ENCODE data around the gene TCF7L2. TPM values are rescaled to one million over a fixed set of nuclear protein-coding genes. Genes with fewer than 3 reads are reported as not detected.

TCF7L2 gene
- polyA plus RNA-seq, 1 experiment, result 11.3 TPM

GRCh38 chr10:112956631-112957350 lies 6.7 kb downstream of the TCF7L2 start:
- CTCF ChIA-PET, result no interaction called here
- POLR2A ChIA-PET, result interaction anchor here (0.6 kb wide), 1 partner anchor 513 kb away, joined by 4 read pairs; no protein-coding TSS in a partner anchor
- H3K4me3 ChIP-seq (ENCODE audit: low read depth, low read length), result no peak overlapping the region

GRCh38 chr10:112957640-112958092 lies 7.6 kb downstream of the TCF7L2 start:
- no peak for DNase-seq (ENCODE audit: low read depth)
- no peaks in the 10 kb centered on the region for H3K27me3 ChIP-seq (ENCODE audit: control insufficient read depth, insufficient read depth, low read length)
- CTCF ChIA-PET, result interaction anchor here (1.1 kb wide), 1 partner anchor 516 kb away, joined by 3 read pairs; no protein-coding TSS in a partner anchor
- H3K36me3 ChIP-seq (ENCODE audit: control insufficient read depth, insufficient read depth, low read length), result no peaks in the 10 kb centered on the region
- no peak overlapping the region for H3K4me3 ChIP-seq (ENCODE audit: low read depth, low read length)
- TF ChIP-seq, protein P1, sequence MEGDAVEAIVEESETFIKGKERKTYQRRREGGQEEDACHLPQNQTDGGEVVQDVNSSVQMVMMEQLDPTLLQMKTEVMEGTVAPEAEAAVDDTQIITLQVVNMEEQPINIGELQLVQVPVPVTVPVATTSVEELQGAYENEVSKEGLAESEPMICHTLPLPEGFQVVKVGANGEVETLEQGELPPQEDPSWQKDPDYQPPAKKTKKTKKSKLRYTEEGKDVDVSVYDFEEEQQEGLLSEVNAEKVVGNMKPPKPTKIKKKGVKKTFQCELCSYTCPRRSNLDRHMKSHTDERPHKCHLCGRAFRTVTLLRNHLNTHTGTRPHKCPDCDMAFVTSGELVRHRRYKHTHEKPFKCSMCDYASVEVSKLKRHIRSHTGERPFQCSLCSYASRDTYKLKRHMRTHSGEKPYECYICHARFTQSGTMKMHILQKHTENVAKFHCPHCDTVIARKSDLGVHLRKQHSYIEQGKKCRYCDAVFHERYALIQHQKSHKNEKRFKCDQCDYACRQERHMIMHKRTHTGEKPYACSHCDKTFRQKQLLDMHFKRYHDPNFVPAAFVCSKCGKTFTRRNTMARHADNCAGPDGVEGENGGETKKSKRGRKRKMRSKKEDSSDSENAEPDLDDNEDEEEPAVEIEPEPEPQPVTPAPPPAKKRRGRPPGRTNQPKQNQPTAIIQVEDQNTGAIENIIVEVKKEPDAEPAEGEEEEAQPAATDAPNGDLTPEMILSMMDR (IDR thresholded peaks at IDR 0.05; ENCODE audit: insufficient read depth, low read depth, low read length), result no peak
- POLR2A ChIA-PET, result no interaction called here

More at GRCh38 chr10:112956631-112957350, 6.7 kb downstream of the TCF7L2 start:
- DNase-seq (ENCODE audit: low read depth), result no peak
- no peaks in the 10 kb centered on the region; the same call in 1 of the 2 replicates for H3K36me3 ChIP-seq (ENCODE audit: control insufficient read depth, insufficient read depth, low read length)
- no peaks in the 10 kb centered on the region for H3K27me3 ChIP-seq (ENCODE audit: control insufficient read depth, insufficient read depth, low read length)
- TF ChIP-seq, protein P1 (IDR thresholded peaks at IDR 0.05; ENCODE audit: insufficient read depth, low read depth, low read length), result no peak

DNA sequence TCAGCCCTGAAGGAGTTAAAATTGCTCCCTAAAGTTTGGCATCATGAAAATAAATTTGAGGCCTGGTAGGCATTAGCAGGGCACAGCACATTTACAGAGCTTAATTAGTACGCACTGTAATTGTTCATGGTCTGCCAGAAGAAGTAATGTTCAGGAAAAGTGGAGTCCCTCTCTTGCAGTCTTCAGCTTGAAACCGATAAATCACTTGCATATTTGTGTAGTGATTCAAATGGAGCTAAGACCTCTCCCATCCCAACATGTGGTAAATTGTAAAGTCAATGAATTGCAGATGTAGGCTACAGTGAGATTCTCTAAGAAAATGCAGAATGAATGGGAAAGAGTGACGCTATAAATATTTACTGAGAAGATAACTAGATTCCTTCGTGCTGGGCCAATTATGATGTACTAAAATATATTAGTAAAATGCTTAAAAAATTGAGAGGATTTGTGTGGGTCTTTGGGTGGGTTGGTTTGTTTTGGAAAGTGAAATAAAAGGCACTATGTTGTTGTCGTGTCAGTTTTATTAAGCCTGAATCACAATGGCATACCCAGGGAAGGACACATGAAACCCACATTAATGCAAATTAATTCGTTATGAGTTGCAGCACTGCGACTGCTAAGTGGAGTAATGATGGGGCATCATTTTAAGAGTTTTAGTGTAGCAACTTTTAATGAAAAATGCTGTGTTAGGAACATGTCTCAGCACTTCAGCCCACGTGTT lies 8.4 kb downstream of the TCF7L2 start:
- POLR2A ChIA-PET, result no interaction called here
- H3K4me3 ChIP-seq (ENCODE audit: low read depth, low read length), result 0 out of 2 replicates have a peak overlapping the region, but pooled peaks have one; percentile 1
- TF ChIP-seq, protein P1 (IDR thresholded peaks at IDR 0.05; ENCODE audit: insufficient read depth, low read depth, low read length), result no peak
- DNase-seq (ENCODE audit: low read depth), result peak; percentile 98
- CTCF ChIA-PET, result interaction anchor here (0.6 to 1.1 kb wide), 4 partner anchors 21 to 515 kb away, joined by 3 to 4 read pairs (median 3); no protein-coding TSS in a partner anchor
- no peaks in the 10 kb centered on the region for H3K36me3 ChIP-seq (ENCODE audit: control insufficient read depth, insufficient read depth, low read length)
- H3K27me3 ChIP-seq (ENCODE audit: control insufficient read depth, insufficient read depth, low read length), result no peaks in the 10 kb centered on the region

DNA sequence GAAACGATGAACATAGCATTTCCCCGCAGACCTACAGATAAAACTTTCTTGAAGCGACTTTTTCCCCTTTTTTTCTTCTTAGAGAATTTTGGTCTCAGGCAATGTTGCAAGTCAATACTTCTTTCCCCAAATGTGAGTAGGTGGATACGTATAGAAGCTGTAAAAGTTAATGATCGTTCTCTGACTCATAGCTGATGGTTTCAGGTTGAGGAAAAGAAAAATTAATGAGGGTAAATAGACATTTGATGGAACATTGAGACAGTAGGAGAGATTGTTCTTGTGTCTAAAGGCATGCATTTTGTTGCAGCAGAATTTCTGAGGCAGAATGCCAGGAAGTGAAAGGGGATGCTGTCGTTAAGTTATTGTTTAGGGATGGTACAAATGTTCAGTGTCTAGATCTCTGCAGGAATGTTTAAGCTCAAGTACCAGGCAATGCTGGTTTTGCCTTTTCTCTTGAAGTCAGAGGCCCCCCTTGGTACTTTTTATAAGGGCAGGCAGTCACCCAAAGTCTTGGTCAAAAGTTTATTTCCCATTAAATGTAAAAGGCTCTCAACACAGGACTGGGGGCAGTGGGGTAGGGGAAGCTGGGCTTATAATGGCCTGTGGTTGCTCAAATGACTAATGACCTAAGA lies 9.3 kb downstream of the TCF7L2 start:
- POLR2A ChIA-PET, result interaction anchor here (0.6 kb wide), 1 partner anchor 243 kb away, joined by 12 read pairs; no protein-coding TSS in a partner anchor
- TF ChIP-seq, protein P1 (IDR thresholded peaks at IDR 0.05; ENCODE audit: insufficient read depth, low read depth, low read length), result no peak
- CTCF ChIA-PET, result interaction anchor here (0.6 to 0.7 kb wide), 3 partner anchors 20 to 195 kb away, joined by 3 to 4 read pairs (median 3); no protein-coding TSS in a partner anchor
- DNase-seq (ENCODE audit: low read depth), result no peak
- H3K4me3 ChIP-seq (ENCODE audit: low read depth, low read length), result no peak overlapping the region
- no peaks in the 10 kb centered on the region for H3K36me3 ChIP-seq (ENCODE audit: control insufficient read depth, insufficient read depth, low read length)
- no peaks in the 10 kb centered on the region for H3K27me3 ChIP-seq (ENCODE audit: control insufficient read depth, insufficient read depth, low read length)
